Natural killer cell treated with Interleukin-12 subunit alpha and Interleukin-12 subunit beta and Interleukin-15 and Interleukin-18, amount 100 ng/mL, for 72 hours (primary cell): ENCODE data around the gene ZNF425. TPM values are rescaled to one million over a fixed set of nuclear protein-coding genes. Genes with fewer than 3 reads are reported as not detected.
A peak's percentile ranks its signal among the peaks of the same experiment; 100 is the strongest.
"Not testable (repeated sequence)": the region's sequence is repeated elsewhere in the genome, so short reads cannot be mapped to it uniquely, and the experiment has no call there.

ENCODE experiments used
- ATAC-seq, 2 donors: fragments of 150-1000 bp; cut with Tn5 transposase in 1 of 2; sonication (Bioruptor Pico), chemical (Tn5 transposase) in 1 of 2; 2 replicates each; pipeline ENCODE4 v1.10.0; 2021
- DNase-seq: peaks from one replicate; pipeline ENCODE4 v3.0.0; 2022; ENCODE audit warnings: low spot score
- H3K27ac Mint-ChIP-seq, 2 donors: 1 replicate in 1 of 2; 2 replicates in 1 of 2; pipeline ENCODE4 v1.8.0; 2022; ENCODE audit warnings: mixed read lengths in 2 of 2, mild to moderate bottlenecking in 1 of 2, moderate library complexity in 1 of 2
- H3K27me3 Mint-ChIP-seq, 2 donors: 1 replicate in 1 of 2; 2 replicates in 1 of 2; pipeline ENCODE4 v1.8.0; 2022; ENCODE audit warnings: mixed read lengths in 2 of 2
- H3K36me3 Mint-ChIP-seq: one replicate; pipeline ENCODE4 v1.8.0; 2022; ENCODE audit warnings: mixed read lengths
- H3K4me1 Mint-ChIP-seq, 2 donors: 1 replicate in 1 of 2; 2 replicates in 1 of 2; pipeline ENCODE4 v1.8.0; 2022; ENCODE audit warnings: low read depth in 2 of 2, mixed read lengths in 2 of 2, mild to moderate bottlenecking in 1 of 2
- H3K4me3 Mint-ChIP-seq: one replicate; pipeline ENCODE4 v1.8.0; 2022; ENCODE audit warnings: mixed read lengths
- H3K9me3 Mint-ChIP-seq: 2 replicates; pipeline ENCODE4 v1.8.0; 2022; ENCODE audit warnings: mixed read lengths
- total RNA-seq, 2 donors: library from RNA; stranded (reverse); gene quantifications; one replicate each; pipeline ENCODE4 v1.2.3, GENCODE V29; 2022

ZNF425 gene
- total RNA-seq, 2 donors from 2014 or later, result 0.39 to 1.4 TPM

- Mint-ChIP-seq H3K27me3 (no peaks in the 10 kb centered on the region), H3K36me3 (no peaks in the 10 kb centered on the region), H3K9me3 (no peaks in the 10 kb centered on the region), H3K4me3 (no peak overlapping the region), H3K27ac (no peak overlapping the region), H3K4me1 (no peaks in the 10 kb centered on the region)
- ATAC-seq (peak in 1 of 2 donors; percentile 32), DNase-seq (no peak)
Measured at GRCh38 chr7:149104214-149104613, 21.9 kb downstream of the ZNF425 start.

GRCh38 chr7:149103424-149103823, 22.7 kb downstream of the ZNF425 start:
- no peaks in the 10 kb centered on the region for H3K4me1 Mint-ChIP-seq
- H3K36me3 Mint-ChIP-seq, result no peaks in the 10 kb centered on the region
- H3K27me3 Mint-ChIP-seq, result no peaks in the 10 kb centered on the region
- H3K27ac Mint-ChIP-seq, result no peak overlapping the region
- no peak overlapping the region for H3K4me3 Mint-ChIP-seq
- no peaks in the 10 kb centered on the region for H3K9me3 Mint-ChIP-seq
- DNase-seq (no peak), ATAC-seq (no peak)

GRCh38 chr7:149102666-149103065, 23.5 kb downstream of the ZNF425 start:
- H3K4me1 Mint-ChIP-seq, result no peaks in the 10 kb centered on the region
- no peak overlapping the region for H3K4me3 Mint-ChIP-seq
- ATAC-seq, result no peak
- H3K27ac Mint-ChIP-seq, result no peak overlapping the region
- DNase-seq, result no peak
- H3K36me3 Mint-ChIP-seq, result no peaks in the 10 kb centered on the region
- no peaks in the 10 kb centered on the region for H3K27me3 Mint-ChIP-seq
- no peaks in the 10 kb centered on the region for H3K9me3 Mint-ChIP-seq

DNA sequence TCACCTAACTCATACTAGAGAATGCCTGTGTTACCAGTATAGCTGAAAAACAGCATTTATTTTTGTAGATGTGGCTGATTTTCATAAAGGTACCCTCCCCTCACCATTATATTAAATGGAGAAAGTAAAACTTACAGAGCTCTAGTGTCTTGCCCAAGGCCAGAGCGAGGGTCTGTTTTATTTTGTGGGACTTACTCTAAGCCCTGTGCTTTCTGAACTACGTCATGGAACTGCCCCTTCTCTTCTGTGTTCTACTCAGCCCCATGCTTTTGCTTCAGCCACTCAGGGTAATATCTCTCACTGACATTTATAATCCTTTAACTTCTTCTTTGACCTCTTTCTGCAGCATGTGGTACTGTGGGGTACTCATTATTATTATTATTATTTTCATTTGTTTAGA, 25.3 kb downstream of the ZNF425 start:
- H3K27ac Mint-ChIP-seq, result no peak overlapping the region
- ATAC-seq, result no peak
- H3K4me1 Mint-ChIP-seq, result no peaks in the 10 kb centered on the region

GRCh38 chr7:149099058-149099457, 27.1 kb downstream of the ZNF425 start:
- Mint-ChIP-seq H3K36me3 (no peaks in the 10 kb centered on the region), H3K4me3 (no peak overlapping the region), H3K27me3 (no peaks in the 10 kb centered on the region), H3K4me1 (peaks cover 0 to 2% of the 10 kb centered on the region in 2 donors), H3K9me3 (no peaks in the 10 kb centered on the region), H3K27ac (no peak overlapping the region)
- DNase-seq (no peak), ATAC-seq (no peak)

More for the DNA sequence above, 25.3 kb downstream of the ZNF425 start:
- no peak overlapping the region for H3K4me3 Mint-ChIP-seq
- H3K9me3 Mint-ChIP-seq, result no peaks in the 10 kb centered on the region
- no peaks in the 10 kb centered on the region for H3K27me3 Mint-ChIP-seq
- no peak for DNase-seq
- no peaks in the 10 kb centered on the region for H3K36me3 Mint-ChIP-seq

GRCh38 chr7:149097088-149097487, 29.0 kb downstream of the ZNF425 start:
- ATAC-seq (no peak), DNase-seq (no peak)
- no peaks in the 10 kb centered on the region for H3K9me3 Mint-ChIP-seq
- peaks cover 0 to 6% of the 10 kb centered on the region in 2 donors for H3K4me1 Mint-ChIP-seq
- no peaks in the 10 kb centered on the region for H3K27me3 Mint-ChIP-seq
- H3K36me3 Mint-ChIP-seq, result no peaks in the 10 kb centered on the region
- H3K4me3 Mint-ChIP-seq, result no peak overlapping the region
- no peak overlapping the region for H3K27ac Mint-ChIP-seq

DNA sequence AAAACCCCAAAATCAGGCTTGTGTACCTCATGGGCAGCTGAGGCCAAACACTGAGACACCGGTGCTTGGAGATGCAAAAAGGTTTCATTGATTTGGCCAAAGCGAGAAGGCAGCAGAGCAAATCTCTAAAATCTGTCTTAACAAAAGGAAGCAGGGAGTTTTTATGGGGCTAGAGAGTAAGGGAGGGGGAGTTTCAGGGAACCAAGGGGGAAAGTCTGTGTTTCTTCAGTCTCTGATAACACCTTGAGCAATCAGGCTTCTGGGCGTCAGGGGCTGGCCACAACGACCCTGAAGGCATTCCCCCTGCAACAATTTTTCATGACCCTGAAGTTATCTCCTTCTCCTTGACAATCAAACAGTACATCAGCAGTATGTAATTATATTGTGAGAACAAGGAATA, 32.9 kb downstream of the ZNF425 start:
- H3K27me3 Mint-ChIP-seq, result no peaks in the 10 kb centered on the region
- no peak overlapping the region for H3K4me3 Mint-ChIP-seq

GRCh38 chr7:149092244-149092643, 33.9 kb downstream of the ZNF425 start:
- not testable (repeated sequence) for H3K27ac Mint-ChIP-seq, H3K36me3 Mint-ChIP-seq, H3K9me3 Mint-ChIP-seq, H3K27me3 Mint-ChIP-seq, ATAC-seq, DNase-seq
- Mint-ChIP-seq H3K4me1 (peaks cover 20 to 22% of the 10 kb centered on the region in 2 donors), H3K4me3 (peak overlapping the region; percentile 85)

More for the DNA sequence above, 32.9 kb downstream of the ZNF425 start:
- no peaks in the 10 kb centered on the region for H3K9me3 Mint-ChIP-seq
- H3K27ac Mint-ChIP-seq, result peak overlapping the region in 1 of 2 donors; percentile 77
- no peak for DNase-seq
- no peaks in the 10 kb centered on the region for H3K36me3 Mint-ChIP-seq
- no peak for ATAC-seq
- H3K4me1 Mint-ChIP-seq, result peaks cover 15 to 17% of the 10 kb centered on the region in 2 donors

DNA sequence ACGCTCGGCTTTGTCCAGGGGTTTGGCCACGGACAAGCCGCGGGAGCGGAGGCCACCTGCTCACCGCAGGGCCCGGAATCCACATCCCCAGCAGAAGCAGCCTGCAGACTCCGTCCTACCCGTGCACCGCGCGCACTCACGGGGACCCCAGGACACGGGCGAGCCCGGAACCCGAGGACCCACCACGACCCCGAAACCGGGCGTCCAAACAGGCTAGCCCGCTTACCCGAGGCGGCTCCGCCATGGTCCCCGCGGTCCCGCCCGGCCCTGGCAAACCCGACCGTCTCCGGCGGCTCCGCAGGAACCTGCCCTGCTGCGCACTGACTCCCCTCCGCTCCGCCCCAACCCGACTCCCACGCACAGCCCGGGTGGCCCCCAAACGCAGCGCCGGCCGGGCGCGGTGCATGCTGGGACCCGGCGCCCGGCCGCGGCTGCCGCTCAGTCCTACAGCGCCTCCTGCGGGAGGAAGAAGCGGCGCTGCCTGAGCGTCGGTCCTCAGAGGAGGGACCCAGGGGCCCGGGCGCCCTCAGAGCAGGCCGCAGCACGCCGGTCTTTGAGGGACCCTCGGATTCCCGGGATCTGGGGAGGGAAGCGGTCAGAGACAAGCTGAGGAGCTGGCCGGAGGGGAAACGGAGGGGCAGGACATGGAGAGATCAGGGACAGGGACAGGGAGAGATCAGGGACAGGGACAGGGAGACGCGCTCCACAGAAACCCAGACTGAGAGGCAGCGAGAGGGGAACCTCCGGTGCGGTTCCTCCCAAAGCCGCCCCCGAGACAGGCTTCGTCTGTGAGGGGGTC, 35.5 kb downstream of the ZNF425 start, which contains the start of gene ZNF786:
ZNF786 (minus strand) TSS at position 322 of the 799 bp plus-strand sequence; CDS start at position 244, 78 bp downstream.
- no peaks in the 10 kb centered on the region for H3K27me3 Mint-ChIP-seq
- peak; percentile 92 to 96 for ATAC-seq
- H3K4me1 Mint-ChIP-seq, result peaks cover 20 to 28% of the 10 kb centered on the region in 2 donors
- H3K9me3 Mint-ChIP-seq, result no peaks in the 10 kb centered on the region
- peak; percentile 97 for DNase-seq
- no peaks in the 10 kb centered on the region for H3K36me3 Mint-ChIP-seq
- peak within 1 kb of the TSS; percentile 85 for H3K4me3 Mint-ChIP-seq
- peak within 1 kb of the TSS; percentile 80 to 95 for H3K27ac Mint-ChIP-seq

DNA sequence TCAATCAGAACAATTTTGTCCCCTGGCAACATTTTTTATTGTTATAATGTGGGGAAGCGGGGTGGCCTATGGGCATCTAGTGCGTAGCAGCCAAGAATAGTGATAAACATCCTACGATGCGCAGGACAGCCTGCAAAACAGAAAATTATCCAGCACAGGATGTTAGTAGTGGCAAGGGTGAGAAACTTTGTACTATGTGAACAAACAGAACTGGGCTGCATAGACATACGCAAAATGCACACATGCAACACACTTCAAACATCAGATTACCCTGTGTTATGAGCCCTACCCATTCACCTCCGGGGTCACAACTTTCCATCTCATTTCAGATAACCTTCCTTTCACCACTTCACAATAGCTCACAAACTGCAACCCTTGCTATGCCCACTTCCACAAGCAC, 38.7 kb downstream of the ZNF425 start:
- ATAC-seq (no peak), DNase-seq (no peak)
- Mint-ChIP-seq H3K9me3 (peaks cover 5% of the 10 kb centered on the region), H3K4me3 (no peak overlapping the region), H3K27me3 (no peaks in the 10 kb centered on the region), H3K4me1 (peaks cover 20 to 23% of the 10 kb centered on the region in 2 donors), H3K27ac (no peak overlapping the region), H3K36me3 (peaks cover 8% of the 10 kb centered on the region)

DNA sequence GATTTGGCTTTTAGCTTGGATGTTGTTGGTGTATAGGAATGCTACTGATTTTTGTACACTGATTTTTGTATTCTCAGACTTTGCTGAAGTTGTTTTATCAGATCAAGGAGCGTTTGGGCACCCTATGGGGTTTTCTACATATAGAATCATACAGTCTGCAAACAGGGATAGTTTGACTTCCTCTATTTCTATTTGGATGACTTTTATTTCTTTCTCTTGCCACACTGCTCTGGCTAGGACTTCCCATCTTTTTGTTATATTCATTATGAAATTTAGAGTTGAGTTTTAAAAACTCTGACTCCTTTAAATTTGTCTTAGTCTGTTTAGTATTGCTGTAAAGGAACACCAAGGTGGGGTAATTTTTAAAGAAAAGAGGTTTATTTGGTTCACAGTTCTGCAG, 40.3 kb downstream of the ZNF425 start:
- Mint-ChIP-seq H3K36me3 (peaks cover 8% of the 10 kb centered on the region), H3K4me1 (peaks cover 14 to 18% of the 10 kb centered on the region in 2 donors), H3K9me3 (peaks cover 5% of the 10 kb centered on the region), H3K27ac (no peak overlapping the region), H3K4me3 (no peak overlapping the region), H3K27me3 (no peaks in the 10 kb centered on the region)
- ATAC-seq (no peak), DNase-seq (no peak)

GRCh38 chr7:149084407-149084806, 41.7 kb downstream of the ZNF425 start:
- peaks cover 8% of the 10 kb centered on the region for H3K36me3 Mint-ChIP-seq
- no peak overlapping the region for H3K27ac Mint-ChIP-seq
- no peaks in the 10 kb centered on the region for H3K27me3 Mint-ChIP-seq
- H3K4me3 Mint-ChIP-seq, result no peak overlapping the region
- H3K9me3 Mint-ChIP-seq, result peaks cover 5% of the 10 kb centered on the region
- no peak for DNase-seq
- peaks cover 5 to 12% of the 10 kb centered on the region in 2 donors for H3K4me1 Mint-ChIP-seq
- no peak for ATAC-seq

DNA sequence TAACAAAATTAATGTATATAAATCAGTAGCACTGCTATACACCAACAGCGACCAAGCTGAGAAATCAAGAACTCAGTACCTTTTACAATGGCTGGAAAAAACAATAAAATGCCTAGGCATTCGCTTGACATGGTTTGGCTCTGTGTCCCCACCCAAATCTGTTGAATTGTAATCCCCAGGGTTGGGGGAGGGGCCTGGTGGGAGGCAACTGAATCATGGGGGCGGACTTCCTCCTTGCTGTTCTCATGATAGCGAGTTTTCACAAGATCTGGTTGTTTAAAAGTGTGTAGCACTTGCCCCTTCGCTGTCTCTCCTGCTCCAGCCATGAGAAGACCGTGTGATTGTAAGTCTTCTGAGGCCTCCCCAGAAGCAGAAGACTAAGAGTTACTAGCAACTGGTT, 44.2 kb downstream of the ZNF425 start:
- H3K4me3 Mint-ChIP-seq, result no peak overlapping the region
- peaks cover 5% of the 10 kb centered on the region for H3K9me3 Mint-ChIP-seq
- DNase-seq, result no peak
- ATAC-seq, result no peak
- no peaks in the 10 kb centered on the region for H3K27me3 Mint-ChIP-seq
- H3K27ac Mint-ChIP-seq, result no peak overlapping the region
- peaks cover 10% of the 10 kb centered on the region for H3K36me3 Mint-ChIP-seq
- peaks cover 0 to 6% of the 10 kb centered on the region in 2 donors for H3K4me1 Mint-ChIP-seq

GRCh38 chr7:149077594-149077993, 48.5 kb downstream of the ZNF425 start:
- no peak for DNase-seq
- no peaks in the 10 kb centered on the region for H3K9me3 Mint-ChIP-seq
- H3K27ac Mint-ChIP-seq, result no peak overlapping the region
- ATAC-seq, result no peak
- H3K4me3 Mint-ChIP-seq, result no peak overlapping the region
- H3K4me1 Mint-ChIP-seq, result peaks cover 0 to 4% of the 10 kb centered on the region in 2 donors
- H3K27me3 Mint-ChIP-seq, result no peaks in the 10 kb centered on the region
- peaks cover 8% of the 10 kb centered on the region for H3K36me3 Mint-ChIP-seq
